ENCODE data around the gene PSTK.
A peak's percentile ranks its signal among the peaks of the same experiment; 100 is the strongest.

Gene PSTK

GRCh38 chr10:122962405-122962804, 17.8 kb upstream of the PSTK start:
- WGBS, 2 experiments (ENCODE audit: insufficient coverage in 2 of 2), result 63 to 68% methylated on average over 2 to 3 of the region's 3 CpGs
- Histone ChIP-seq H3K4me3 (ENCODE audit: extremely low read depth, insufficient read depth, low read length, poor library complexity, severe bottlenecking) (no peak overlapping the region), H3K9me3 (ENCODE audit: control insufficient read depth, low read length) (no peaks in the 10 kb centered on the region), H3K27ac (ENCODE audit: low read depth, low read length, severe bottlenecking) (no peak overlapping the region), H3K4me1 (ENCODE audit: control insufficient read depth, insufficient read depth, low read length, poor library complexity, severe bottlenecking) (no peaks in the 10 kb centered on the region), H3K36me3 (ENCODE audit: control insufficient read depth, insufficient read depth, low read length) (no peaks in the 10 kb centered on the region)

DNA sequence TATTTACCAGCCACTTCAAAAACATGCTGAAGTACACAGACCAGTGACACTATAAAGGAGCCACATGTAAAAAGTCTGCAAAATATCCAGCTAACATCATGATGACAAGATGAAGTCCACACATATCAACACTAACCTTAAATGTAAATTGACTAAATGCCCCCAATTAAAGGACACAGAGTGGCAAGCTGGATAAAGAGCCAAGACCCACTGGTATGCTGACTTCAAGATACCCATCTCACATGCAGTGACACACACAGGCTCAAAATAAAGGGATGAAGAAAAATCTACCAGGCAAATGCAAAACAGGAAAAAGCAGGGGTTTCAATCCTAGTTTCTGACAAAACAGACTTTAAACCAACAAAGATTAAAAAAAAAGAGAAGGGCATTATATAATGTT, 13.3 kb upstream of the PSTK start:
- H3K27ac ChIP-seq (ENCODE audit: low read depth, low read length, severe bottlenecking), result no peak overlapping the region
- no peaks in the 10 kb centered on the region for H3K36me3 ChIP-seq (ENCODE audit: control insufficient read depth, insufficient read depth, low read length)
- H3K4me1 ChIP-seq (ENCODE audit: control insufficient read depth, insufficient read depth, low read length, poor library complexity, severe bottlenecking), result no peaks in the 10 kb centered on the region
- peaks cover 6% of the 10 kb centered on the region for H3K9me3 ChIP-seq (ENCODE audit: control insufficient read depth, low read length)
- no peak overlapping the region for H3K4me3 ChIP-seq (ENCODE audit: extremely low read depth, insufficient read depth, low read length, poor library complexity, severe bottlenecking)

GRCh38 chr10:122968698-122969097, 11.5 kb upstream of the PSTK start:
- H3K4me1 ChIP-seq (ENCODE audit: control insufficient read depth, insufficient read depth, low read length, poor library complexity, severe bottlenecking), result no peaks in the 10 kb centered on the region
- 80 to 100% methylated on average over 1 of the region's 3 CpGs for WGBS, 2 experiments (ENCODE audit: insufficient coverage in 2 of 2)
- no peaks in the 10 kb centered on the region for H3K36me3 ChIP-seq (ENCODE audit: control insufficient read depth, insufficient read depth, low read length)
- H3K4me3 ChIP-seq (ENCODE audit: extremely low read depth, insufficient read depth, low read length, poor library complexity, severe bottlenecking), result no peak overlapping the region
- H3K9me3 ChIP-seq (ENCODE audit: control insufficient read depth, low read length), result peaks cover 6% of the 10 kb centered on the region
- H3K27ac ChIP-seq (ENCODE audit: low read depth, low read length, severe bottlenecking), result no peak overlapping the region

GRCh38 chr10:122974023-122974422, 6.2 kb upstream of the PSTK start:
- Histone ChIP-seq H3K4me3 (ENCODE audit: extremely low read depth, insufficient read depth, low read length, poor library complexity, severe bottlenecking) (no peak overlapping the region), H3K27ac (ENCODE audit: low read depth, low read length, severe bottlenecking) (no peak overlapping the region), H3K36me3 (ENCODE audit: control insufficient read depth, insufficient read depth, low read length) (no peaks in the 10 kb centered on the region), H3K4me1 (ENCODE audit: control insufficient read depth, insufficient read depth, low read length, poor library complexity, severe bottlenecking) (no peaks in the 10 kb centered on the region), H3K9me3 (ENCODE audit: control insufficient read depth, low read length) (peaks cover 5% of the 10 kb centered on the region)
- 78 to 88% methylated on average over 3 of the region's 5 CpGs for WGBS, 2 experiments (ENCODE audit: insufficient coverage in 2 of 2)

DNA sequence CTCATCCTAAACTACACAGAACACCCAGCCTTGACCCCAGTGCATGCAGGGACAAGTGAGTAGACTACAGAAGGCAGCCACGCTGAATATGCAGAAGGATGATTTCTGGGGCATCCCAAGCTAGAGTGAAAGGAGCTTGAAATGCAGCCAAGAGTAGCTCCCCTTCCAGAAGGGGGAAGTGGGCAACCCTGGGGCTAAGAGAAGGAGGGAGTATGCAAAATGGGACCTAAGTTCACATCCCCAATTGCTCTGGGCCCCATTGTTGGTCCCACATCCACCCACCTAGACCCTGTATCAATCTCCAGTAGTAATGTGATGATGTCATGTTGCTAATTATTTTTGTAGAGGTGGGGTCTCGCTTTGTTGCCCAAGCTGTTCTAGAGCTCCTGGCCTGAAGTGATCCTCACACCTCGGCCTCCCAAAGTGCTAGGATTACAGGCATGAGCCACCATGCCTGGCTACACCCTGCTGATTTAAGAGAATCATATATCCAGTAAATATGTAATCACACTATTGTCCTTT, 5.6 kb upstream of the PSTK start:
- Histone ChIP-seq H3K4me3 (ENCODE audit: extremely low read depth, insufficient read depth, low read length, poor library complexity, severe bottlenecking) (no peak overlapping the region), H3K27ac (ENCODE audit: low read depth, low read length, severe bottlenecking) (no peak overlapping the region)
- WGBS, 2 experiments (ENCODE audit: insufficient coverage in 2 of 2), result 100% methylated on average over 1 of the region's 3 CpGs

DNA sequence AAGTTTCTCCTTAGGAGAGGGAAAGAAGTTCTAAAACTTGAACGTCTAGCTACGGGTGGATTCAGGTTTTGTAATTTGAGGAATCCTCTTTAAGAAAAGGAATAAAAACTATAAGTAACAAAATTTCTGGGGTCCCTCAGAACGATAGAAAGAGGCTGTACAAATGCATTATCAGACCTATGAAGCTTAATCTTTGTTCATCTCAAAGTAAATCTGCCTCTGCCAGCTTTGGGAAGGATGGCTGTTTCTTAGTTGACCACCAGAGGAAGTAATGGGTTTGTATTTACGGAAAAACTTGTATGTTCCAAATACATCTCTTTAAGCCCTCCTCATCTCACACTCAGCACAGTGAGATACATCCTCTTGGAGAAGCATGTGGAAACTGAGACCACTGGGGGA, 864 bp downstream of the PSTK start:
- Histone ChIP-seq H3K4me1 (ENCODE audit: control insufficient read depth, insufficient read depth, low read length, poor library complexity, severe bottlenecking) (no peaks in the 10 kb centered on the region), H3K36me3 (ENCODE audit: control insufficient read depth, insufficient read depth, low read length) (peaks cover 9% of the 10 kb centered on the region), H3K9me3 (ENCODE audit: control insufficient read depth, low read length) (no peaks in the 10 kb centered on the region), H3K4me3 (ENCODE audit: extremely low read depth, insufficient read depth, low read length, poor library complexity, severe bottlenecking) (peak overlapping the region; percentile 57), H3K27ac (ENCODE audit: low read depth, low read length, severe bottlenecking) (no peak overlapping the region)
- WGBS, 2 experiments (ENCODE audit: insufficient coverage in 2 of 2), result 40% methylated on average over 1 of the region's 4 CpGs; no CpG with 5 or more reads in 1 of the 2 experiments

More for the DNA sequence above, 5.6 kb upstream of the PSTK start:
- no peaks in the 10 kb centered on the region for H3K4me1 ChIP-seq (ENCODE audit: control insufficient read depth, insufficient read depth, low read length, poor library complexity, severe bottlenecking)
- no peaks in the 10 kb centered on the region for H3K36me3 ChIP-seq (ENCODE audit: control insufficient read depth, insufficient read depth, low read length)
- H3K9me3 ChIP-seq (ENCODE audit: control insufficient read depth, low read length), result no peaks in the 10 kb centered on the region

DNA sequence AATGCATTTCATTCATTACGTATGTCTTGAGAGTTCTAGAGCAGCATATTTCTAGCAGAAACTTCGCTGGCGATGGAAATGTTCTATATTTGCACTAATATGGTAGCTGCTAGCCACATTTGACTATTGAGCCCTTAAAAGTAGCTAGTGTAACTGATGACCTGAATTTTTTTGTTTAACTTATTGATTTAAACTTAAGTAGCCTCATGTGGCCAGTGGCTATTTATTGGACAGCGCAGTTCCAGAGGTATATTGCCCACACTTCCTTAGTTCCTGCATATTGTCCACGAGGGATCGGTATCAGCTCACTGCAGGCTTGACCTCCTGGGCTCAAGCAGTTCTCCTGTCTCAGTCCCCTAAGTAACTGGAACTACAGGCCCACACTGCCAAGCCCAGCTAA, 3.7 kb downstream of the PSTK start:
- 94 to 99% methylated on average over 6 of the region's 6 CpGs for WGBS, 2 experiments (ENCODE audit: insufficient coverage in 2 of 2)
- H3K9me3 ChIP-seq (ENCODE audit: control insufficient read depth, low read length), result no peaks in the 10 kb centered on the region
- H3K36me3 ChIP-seq (ENCODE audit: control insufficient read depth, insufficient read depth, low read length), result peaks cover 9% of the 10 kb centered on the region
- no peaks in the 10 kb centered on the region for H3K4me1 ChIP-seq (ENCODE audit: control insufficient read depth, insufficient read depth, low read length, poor library complexity, severe bottlenecking)
- H3K27ac ChIP-seq (ENCODE audit: low read depth, low read length, severe bottlenecking), result no peak overlapping the region
- H3K4me3 ChIP-seq (ENCODE audit: extremely low read depth, insufficient read depth, low read length, poor library complexity, severe bottlenecking), result no peak overlapping the region

DNA sequence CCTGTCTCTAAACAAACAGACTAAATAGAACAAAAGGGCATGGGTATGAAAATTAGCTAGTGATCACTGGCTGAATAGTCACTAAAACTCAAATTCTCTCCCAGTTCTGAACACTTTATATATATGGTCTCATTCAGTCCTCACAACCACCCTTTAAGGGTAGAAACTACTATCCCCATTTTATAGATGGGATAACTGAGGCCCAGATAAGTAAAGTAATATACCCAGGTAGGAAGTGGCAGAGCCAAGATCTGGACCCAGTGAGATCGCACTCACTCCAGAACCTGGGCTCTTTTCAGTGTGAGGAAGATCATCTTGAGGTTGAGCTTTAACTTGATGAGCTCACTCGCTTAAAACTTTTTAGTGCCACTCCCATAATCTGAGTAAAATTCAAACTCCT, 4.5 kb downstream of the PSTK start:
- Histone ChIP-seq H3K9me3 (ENCODE audit: control insufficient read depth, low read length) (no peaks in the 10 kb centered on the region), H3K4me3 (ENCODE audit: extremely low read depth, insufficient read depth, low read length, poor library complexity, severe bottlenecking) (no peak overlapping the region), H3K36me3 (ENCODE audit: control insufficient read depth, insufficient read depth, low read length) (peaks cover 9% of the 10 kb centered on the region), H3K4me1 (ENCODE audit: control insufficient read depth, insufficient read depth, low read length, poor library complexity, severe bottlenecking) (no peaks in the 10 kb centered on the region), H3K27ac (ENCODE audit: low read depth, low read length, severe bottlenecking) (no peak overlapping the region)
- 86 to 87% methylated on average over 1 to 2 of the region's 2 CpGs for WGBS, 2 experiments (ENCODE audit: insufficient coverage in 2 of 2)

GRCh38 chr10:122986335-122986734, 6.1 kb downstream of the PSTK start:
- no peak overlapping the region for H3K27ac ChIP-seq (ENCODE audit: low read depth, low read length, severe bottlenecking)
- no peaks in the 10 kb centered on the region for H3K4me1 ChIP-seq (ENCODE audit: control insufficient read depth, insufficient read depth, low read length, poor library complexity, severe bottlenecking)
- peaks cover 9% of the 10 kb centered on the region for H3K36me3 ChIP-seq (ENCODE audit: control insufficient read depth, insufficient read depth, low read length)
- H3K9me3 ChIP-seq (ENCODE audit: control insufficient read depth, low read length), result no peaks in the 10 kb centered on the region
- no peak overlapping the region for H3K4me3 ChIP-seq (ENCODE audit: extremely low read depth, insufficient read depth, low read length, poor library complexity, severe bottlenecking)
- 87 to 89% methylated on average over 3 to 4 of the region's 6 CpGs for WGBS, 2 experiments (ENCODE audit: insufficient coverage in 2 of 2)

DNA sequence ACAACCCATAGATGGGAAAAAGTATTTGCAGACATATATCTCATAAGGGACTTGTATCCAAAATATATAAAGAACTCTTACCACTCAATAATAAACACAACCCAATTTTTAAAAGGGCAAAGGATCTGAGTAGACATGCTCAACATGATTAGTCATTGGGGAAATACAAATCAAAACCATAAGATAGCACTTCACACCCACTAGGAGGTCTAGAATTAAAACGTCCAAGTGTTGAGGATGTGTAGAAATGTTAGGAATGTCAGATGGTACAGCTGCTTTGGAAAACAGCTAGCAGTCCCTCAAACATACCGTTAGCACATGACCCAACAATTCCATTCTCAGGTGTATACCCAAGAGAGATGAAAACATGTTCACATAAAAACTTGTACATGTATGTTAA, 8.3 kb downstream of the PSTK start:
- Histone ChIP-seq H3K36me3 (ENCODE audit: control insufficient read depth, insufficient read depth, low read length) (peaks cover 9% of the 10 kb centered on the region), H3K9me3 (ENCODE audit: control insufficient read depth, low read length) (no peaks in the 10 kb centered on the region), H3K4me3 (ENCODE audit: extremely low read depth, insufficient read depth, low read length, poor library complexity, severe bottlenecking) (no peak overlapping the region), H3K27ac (ENCODE audit: low read depth, low read length, severe bottlenecking) (no peak overlapping the region), H3K4me1 (ENCODE audit: control insufficient read depth, insufficient read depth, low read length, poor library complexity, severe bottlenecking) (no peaks in the 10 kb centered on the region)
- whole genome bisulfite sequencing, 2 experiments (ENCODE audit: insufficient coverage in 2 of 2), result 40% methylated on average over 1 of the region's 2 CpGs; no CpG with 5 or more reads in 1 of the 2 experiments

DNA sequence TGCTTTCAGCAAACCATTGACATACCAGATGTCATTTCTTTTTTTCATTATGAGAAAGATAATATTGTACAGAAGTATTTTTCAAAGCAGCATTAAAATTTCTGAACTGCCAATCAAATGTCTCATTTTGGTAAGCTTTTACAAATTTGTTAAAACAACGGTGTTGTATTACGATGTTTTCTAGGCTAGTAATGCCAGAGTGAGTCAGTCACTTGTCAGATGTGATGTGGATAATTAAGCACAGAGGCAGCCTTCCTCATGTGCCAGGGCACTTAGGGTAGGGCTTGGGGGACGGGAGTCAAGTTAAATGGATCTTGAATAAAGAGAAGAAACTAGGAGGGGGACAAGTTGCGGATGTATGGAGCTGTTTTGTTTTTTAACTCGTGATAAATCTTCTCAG, 10.1 kb downstream of the PSTK start:
- H3K36me3 ChIP-seq (ENCODE audit: control insufficient read depth, insufficient read depth, low read length), result peaks cover 16% of the 10 kb centered on the region
- H3K4me1 ChIP-seq (ENCODE audit: control insufficient read depth, insufficient read depth, low read length, poor library complexity, severe bottlenecking), result no peaks in the 10 kb centered on the region
- WGBS, 2 experiments (ENCODE audit: insufficient coverage in 2 of 2), result 59 to 77% methylated on average over 2 to 3 of the region's 5 CpGs
- no peak overlapping the region for H3K27ac ChIP-seq (ENCODE audit: low read depth, low read length, severe bottlenecking)
- no peak overlapping the region for H3K4me3 ChIP-seq (ENCODE audit: extremely low read depth, insufficient read depth, low read length, poor library complexity, severe bottlenecking)
- H3K9me3 ChIP-seq (ENCODE audit: control insufficient read depth, low read length), result no peaks in the 10 kb centered on the region
